ENCODE results near the gene PRKAG3.

PRKAG3 gene

GRCh38 chr2:218831378-218831990 is at the start of gene PRKAG3:
Gene PRKAG3 (minus strand): TSS chr2:218831803.
- DNase-seq: no peak

- no peak for DNase-seq
Measured at GRCh38 chr2:218880859-218881594, 49.4 kb upstream of the PRKAG3 start.

GRCh38 chr2:218880102-218880858 is 48.7 kb upstream of the PRKAG3 start, which contains the start of gene WNT10A:
Gene WNT10A (plus strand): TSS chr2:218880852. CDS start chr2:218880996, 144 bp downstream.
- DNase-seq: peak; percentile 92

- no peak for DNase-seq
Measured at GRCh38 chr2:218879776-218880101, 48.1 kb upstream of the PRKAG3 start.

- peak; percentile 29 for DNase-seq
Measured at GRCh38 chr2:218878926-218879761, 47.5 kb upstream of the PRKAG3 start.

- DNase-seq: no peak
Measured at GRCh38 chr2:218878486-218878885, 46.9 kb upstream of the PRKAG3 start.

- DNase-seq: no peak
Measured at GRCh38 chr2:218877891-218878290, 46.3 kb upstream of the PRKAG3 start.

GRCh38 chr2:218877331-218877730 is 45.7 kb upstream of the PRKAG3 start:
- no peak for DNase-seq

- peak; percentile 80 for DNase-seq
Measured at GRCh38 chr2:218876562-218877219, 45.1 kb upstream of the PRKAG3 start.

GRCh38 chr2:218875692-218876246 is 44.2 kb upstream of the PRKAG3 start:
- DNase-seq: no peak

- DNase-seq: no peak
Measured at GRCh38 chr2:218873359-218874194, 42.0 kb upstream of the PRKAG3 start.

- DNase-seq: no peak
Measured at GRCh38 chr2:218872645-218873358, 41.2 kb upstream of the PRKAG3 start.

- DNase-seq: no peak
Measured at GRCh38 chr2:218871345-218872302, 40.0 kb upstream of the PRKAG3 start.

GRCh38 chr2:218870984-218871344 is 39.4 kb upstream of the PRKAG3 start:
- no peak for DNase-seq

- DNase-seq: no peak
Measured at GRCh38 chr2:218869064-218869463, 37.5 kb upstream of the PRKAG3 start.

- no peak for DNase-seq
Measured at GRCh38 chr2:218867900-218868299, 36.3 kb upstream of the PRKAG3 start.

GRCh38 chr2:218865999-218866398 is 34.4 kb upstream of the PRKAG3 start:
- no peak for DNase-seq

- DNase-seq: no peak
Measured at GRCh38 chr2:218865396-218865795, 33.8 kb upstream of the PRKAG3 start.

GRCh38 chr2:218863021-218863520 is 31.5 kb upstream of the PRKAG3 start:
- no peak for DNase-seq
